Glomerular visceral epithelial cell (primary cell): Measurements from ENCODE around the gene SAMD8.
A peak's percentile ranks its signal among the peaks of the same experiment; 100 is the strongest.
"Not testable (repeated sequence)": the region's sequence is repeated elsewhere in the genome, so short reads cannot be mapped to it uniquely, and the experiment has no call there.

ENCODE experiments used
- DNase-seq: peaks from one replicate; pipeline ENCODE4 v3.0.0-alpha.2; 2016; ENCODE audit errors: extremely low spot score

SAMD8 gene

GRCh38 chr10:75195035-75195763 lies 83.7 kb downstream of the SAMD8 start:
- no peak for DNase-seq

- DNase-seq, result no peak
Observed at GRCh38 chr10:75197066-75197465, 85.6 kb downstream of the SAMD8 start.

- DNase-seq, result no peak
Observed at GRCh38 chr10:75197906-75198305, 86.5 kb downstream of the SAMD8 start.

GRCh38 chr10:75199949-75200348 lies 88.5 kb downstream of the SAMD8 start:
- DNase-seq, result not testable (repeated sequence)

DNA sequence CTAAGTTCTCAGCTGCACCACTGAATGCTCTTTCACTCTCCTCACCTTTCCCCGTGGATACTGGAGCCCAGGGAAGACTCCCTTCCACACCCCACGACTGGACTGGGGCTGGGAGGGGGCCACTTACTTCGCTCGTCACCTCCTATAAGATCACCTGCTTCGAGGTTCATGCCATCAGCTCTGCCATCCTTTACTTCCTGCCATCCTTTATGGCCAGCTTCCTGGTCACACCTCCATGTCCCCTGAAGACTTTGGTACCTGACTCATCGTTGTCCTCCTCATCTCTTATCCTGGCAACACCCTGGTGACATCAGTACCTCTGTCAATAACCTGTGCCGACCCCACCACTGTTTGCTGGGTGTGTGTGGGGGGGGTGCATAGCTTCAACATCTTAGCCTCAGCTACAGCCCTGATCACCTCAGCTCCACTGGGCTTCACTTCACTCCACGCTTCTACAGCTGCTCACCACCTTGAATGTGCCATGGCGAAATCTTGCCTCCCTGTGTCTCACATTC lies 90.4 kb downstream of the SAMD8 start:
- DNase-seq, result no peak

- peak; percentile 62 for DNase-seq
Observed at GRCh38 chr10:75202321-75203045, 91.0 kb downstream of the SAMD8 start.

DNA sequence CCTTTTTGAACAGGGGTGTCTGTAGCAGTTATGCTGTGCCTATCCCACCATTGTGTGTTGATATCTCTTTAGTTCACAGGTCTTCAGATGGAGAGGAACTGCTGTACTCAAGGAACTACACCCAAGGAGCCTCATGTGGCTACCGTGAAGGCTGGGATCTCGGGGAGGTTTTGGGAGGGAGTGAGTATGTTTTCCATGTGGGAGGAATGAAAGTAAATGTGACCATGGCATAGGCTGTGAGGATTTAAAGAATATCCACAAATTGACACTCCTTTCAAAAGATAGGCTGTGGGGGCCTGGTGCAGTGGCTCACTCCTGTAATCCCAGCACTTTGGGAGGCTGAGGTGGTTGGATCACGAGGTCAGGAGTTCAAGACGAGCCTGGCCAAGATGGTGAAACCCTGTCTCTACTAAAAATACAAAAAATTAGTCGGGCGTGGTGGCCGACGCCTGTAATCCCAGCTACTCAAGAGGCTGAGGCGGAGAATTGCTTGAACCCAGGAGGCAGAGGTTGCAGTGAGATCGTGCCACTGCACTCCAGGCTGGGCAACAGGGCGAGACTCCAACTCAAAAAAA lies 91.7 kb downstream of the SAMD8 start:
- DNase-seq, result not testable (repeated sequence)

GRCh38 chr10:75203724-75204123 lies 92.3 kb downstream of the SAMD8 start:
- DNase-seq, result no peak

GRCh38 chr10:75205908-75206307 lies 94.5 kb downstream of the SAMD8 start:
- DNase-seq, result no peak

GRCh38 chr10:75206638-75207037 lies 95.2 kb downstream of the SAMD8 start:
- DNase-seq, result not testable (repeated sequence)

DNA sequence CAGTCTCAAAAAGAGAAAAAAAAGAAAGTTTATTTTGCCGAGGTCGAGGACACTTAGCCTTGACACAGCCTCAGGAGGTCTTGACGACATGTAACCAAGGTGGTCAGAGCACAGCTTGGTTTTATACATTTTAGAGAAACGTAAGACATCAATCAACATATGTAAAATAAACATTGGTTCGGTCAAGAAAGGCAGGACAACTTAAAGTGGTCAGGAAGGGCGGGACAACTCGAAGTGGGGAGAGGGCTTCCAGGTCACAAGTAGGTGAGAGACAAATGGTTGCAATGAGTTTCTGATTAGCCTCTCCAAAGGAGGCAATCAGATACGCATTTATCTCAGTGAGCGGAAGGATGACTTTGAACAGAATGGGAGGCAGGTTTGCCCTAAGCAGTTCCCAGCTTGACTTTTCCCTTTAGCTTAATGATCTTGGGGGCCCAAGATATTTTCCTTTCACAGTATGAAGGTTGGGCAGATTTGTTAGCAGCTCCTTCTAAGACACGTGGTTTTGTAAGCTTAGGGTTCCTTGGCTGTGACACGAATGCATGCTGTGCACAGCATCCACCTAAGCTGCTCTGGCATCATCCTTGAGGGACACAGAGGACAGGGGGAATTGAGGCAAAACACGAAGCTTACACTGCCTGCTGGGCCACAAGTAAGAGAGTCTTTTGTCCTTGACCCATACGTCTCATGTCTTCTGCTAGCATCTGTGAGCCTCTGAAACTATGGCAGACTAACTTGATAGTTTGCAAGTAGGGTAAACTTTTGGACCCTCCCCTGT lies 95.8 kb downstream of the SAMD8 start:
- no peak for DNase-seq

DNA sequence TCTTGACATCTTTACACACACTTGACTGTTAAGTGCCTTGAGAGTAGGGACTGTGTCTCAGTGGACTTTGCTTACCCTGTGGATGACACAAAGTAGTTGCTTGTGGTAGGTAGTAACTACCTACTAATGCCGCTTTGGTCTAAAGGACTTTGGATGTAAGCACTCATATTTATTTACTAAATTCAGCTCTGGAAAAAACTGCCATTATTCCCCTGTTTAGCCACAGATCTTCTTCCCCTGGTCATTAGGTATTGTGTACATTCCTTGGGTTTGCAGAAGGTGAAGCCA lies 96.3 kb downstream of the SAMD8 start:
- DNase-seq, result no peak

GRCh38 chr10:75208181-75208580 lies 96.7 kb downstream of the SAMD8 start:
- DNase-seq, result no peak

DNA sequence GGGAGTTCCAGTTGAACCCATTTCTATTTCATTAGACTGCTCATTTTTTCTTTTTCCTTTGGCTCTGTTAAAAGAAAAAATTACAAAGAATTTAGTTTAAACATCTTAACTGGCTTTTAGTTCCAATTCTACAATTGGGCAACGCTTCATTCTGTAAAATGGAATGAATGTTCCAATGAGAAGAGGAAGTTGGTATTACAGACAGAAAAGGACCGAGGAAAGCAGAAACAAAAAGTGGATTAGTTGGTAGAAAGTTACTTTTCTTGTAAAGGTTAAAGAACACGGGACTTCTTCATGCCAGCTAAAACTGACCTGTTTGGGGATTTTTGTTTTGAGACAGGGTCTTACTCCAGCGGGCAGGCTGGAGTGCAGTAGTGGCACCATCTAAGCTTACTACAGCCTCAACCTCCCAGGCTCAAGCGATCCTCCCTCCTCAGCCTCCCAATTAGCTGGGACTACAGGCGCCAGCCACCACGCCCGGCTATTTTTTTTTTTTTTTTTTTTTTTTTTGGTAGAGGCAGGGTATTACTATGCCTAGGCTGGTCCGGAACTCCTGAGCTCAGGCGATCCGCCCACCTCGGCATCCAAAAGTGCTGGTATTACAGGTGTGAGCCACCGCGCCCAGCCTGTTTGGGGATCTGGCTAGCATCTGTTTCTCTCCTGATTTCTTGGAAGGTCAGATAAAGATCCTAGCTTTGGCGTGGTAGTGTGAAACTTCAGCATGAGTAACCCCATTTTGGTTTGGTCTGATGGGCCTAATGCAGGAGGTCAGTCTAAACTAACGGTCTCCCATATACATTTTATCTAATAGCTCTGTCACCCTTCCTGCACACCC lies 97.8 kb downstream of the SAMD8 start:
- DNase-seq, result no peak

DNA sequence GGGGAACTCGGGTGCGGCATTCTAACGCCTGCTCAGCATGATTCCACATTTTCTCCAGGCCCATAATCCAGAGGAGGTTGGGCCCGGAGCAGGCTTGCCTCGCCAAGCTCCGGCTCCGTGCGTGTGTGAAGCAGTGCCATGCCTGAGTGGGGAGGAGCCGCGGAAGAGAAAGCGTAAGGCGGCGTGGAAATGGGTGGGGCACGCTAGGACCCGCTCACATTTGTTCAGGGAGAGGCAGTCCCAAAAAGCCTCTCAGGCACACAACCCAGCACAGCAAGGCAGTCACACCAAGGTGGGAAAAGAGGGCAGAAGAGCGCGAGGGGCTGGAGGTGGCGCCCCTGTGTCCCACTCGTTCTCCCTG lies 98.4 kb downstream of the SAMD8 start:
- peak; percentile 79 for DNase-seq

- DNase-seq, result peak; percentile 93
Observed at GRCh38 chr10:75210282-75211006, 99.0 kb downstream of the SAMD8 start, which contains the start of gene VDAC2. TSS of gene VDAC2 (plus strand) at chr10:75210796. CDS start at chr10:75211159, 363 bp downstream.

GRCh38 chr10:75211007-75211691 lies 99.7 kb downstream of the SAMD8 start:
- DNase-seq, result peak; percentile 51

GRCh38 chr10:75212343-75212742 lies 100.9 kb downstream of the SAMD8 start:
- no peak for DNase-seq

- DNase-seq, result no peak
Observed at GRCh38 chr10:75220274-75220673, 108.8 kb downstream of the SAMD8 start.

- not testable (repeated sequence) for DNase-seq
Observed at GRCh38 chr10:75221492-75221891, 110.0 kb downstream of the SAMD8 start.
